Omental fat pad (tissue), 4 donors: Measurements from ENCODE around the gene TSC22D3. TPM values are rescaled to one million over a fixed set of nuclear protein-coding genes. Genes with fewer than 3 reads are reported as not detected.

Experiments used
- ATAC-seq: fragments of 150-250 bp; one replicate; pipeline ENCODE4 v1.9.1; 2016; ENCODE audit warnings: mild to moderate bottlenecking, moderate library complexity; ENCODE audit not compliant: low FRiP score
- DNase-seq: peaks from one replicate; pipeline ENCODE4 v3.0.0-alpha.2; 2019; ENCODE audit warnings: low spot score
- CTCF ChIP-seq, 3 donors: fragments of 450-650 bp; IDR thresholded peaks; one replicate each; pipeline ENCODE4 v1.5.1; 2016 to 2017; ENCODE audit warnings: antibody characterized with exemption in 3 of 3, mild to moderate bottlenecking in 3 of 3, moderate library complexity in 2 of 3
- total RNA-seq, 4 donors: library from RNA; depleted of rRNA; stranded (reverse); fragments of >200 nt; gene quantifications; one replicate each; pipeline ENCODE4 v1.1.0, GENCODE V29; 2016

The TSC22D3 gene
- total RNA-seq, 4 donors from 2014 or later, result 316 to 869 (median 357) TPM

GRCh38 chrX:107750861-107751445 is 24.6 kb downstream of the TSC22D3 start:
- ATAC-seq (no peak), DNase-seq (no peak)
- TF ChIP-seq CTCF (IDR thresholded peaks at IDR 0.05), result no peak

GRCh38 chrX:107750263-107750662 is 25.3 kb downstream of the TSC22D3 start:
- ATAC-seq (no peak), DNase-seq (no peak)
- no peak for TF ChIP-seq CTCF (IDR thresholded peaks at IDR 0.05)

- TF ChIP-seq CTCF (IDR thresholded peaks at IDR 0.05), result no peak
- no peak for ATAC-seq
- DNase-seq, result no peak
Measured at GRCh38 chrX:107748506-107748905, 27.1 kb downstream of the TSC22D3 start.

GRCh38 chrX:107747596-107748161 is 27.9 kb downstream of the TSC22D3 start:
- no peak for TF ChIP-seq CTCF (IDR thresholded peaks at IDR 0.05)
- no peak for ATAC-seq
- no peak for DNase-seq

- TF ChIP-seq CTCF (IDR thresholded peaks at IDR 0.05), result no peak
- no peak for ATAC-seq
- DNase-seq, result no peak
Measured at GRCh38 chrX:107744868-107745267, 30.7 kb downstream of the TSC22D3 start.

- no peak for ATAC-seq
- no peak for TF ChIP-seq CTCF (IDR thresholded peaks at IDR 0.05)
- DNase-seq, result no peak
Measured at GRCh38 chrX:107743995-107744394, 31.6 kb downstream of the TSC22D3 start.

GRCh38 chrX:107742700-107743191 is 32.8 kb downstream of the TSC22D3 start:
- TF ChIP-seq CTCF (IDR thresholded peaks at IDR 0.05), result no peak
- DNase-seq (no peak), ATAC-seq (no peak)
